Measurements from ENCODE around the gene FKBP15. TPM values are rescaled to one million over a fixed set of nuclear protein-coding genes. Genes with fewer than 3 reads are reported as not detected.

FKBP15 gene
- total and polyA plus RNA-seq, 2 of the 13 experiments (the other 11 are each of a cell fraction or from before 2014, with no cell fraction given): 12.3 to 18.6 TPM

GRCh38 chr9:113245894-113246293 lies 24.8 kb upstream of the FKBP15 start (continued):
- TF ChIP-seq SNAI1 (CRISPR knock-in tag; IDR thresholded peaks at IDR 0.05; ENCODE audit: borderline replicate concordance): no peak
- TF ChIP-seq TEAD3 (CRISPR knock-in tag; optimal IDR thresholded peaks at IDR 0.05; ENCODE audit: borderline replicate concordance): no peak
- TF ChIP-seq ZNF333 (CRISPR knock-in tag; IDR thresholded peaks at IDR 0.05; ENCODE audit: borderline replicate concordance): no peak
- no peak for TF ChIP-seq NCOR1 (IDR thresholded peaks at IDR 0.05; ENCODE audit: borderline replicate concordance, low read length)
- TF ChIP-seq, protein P1, sequence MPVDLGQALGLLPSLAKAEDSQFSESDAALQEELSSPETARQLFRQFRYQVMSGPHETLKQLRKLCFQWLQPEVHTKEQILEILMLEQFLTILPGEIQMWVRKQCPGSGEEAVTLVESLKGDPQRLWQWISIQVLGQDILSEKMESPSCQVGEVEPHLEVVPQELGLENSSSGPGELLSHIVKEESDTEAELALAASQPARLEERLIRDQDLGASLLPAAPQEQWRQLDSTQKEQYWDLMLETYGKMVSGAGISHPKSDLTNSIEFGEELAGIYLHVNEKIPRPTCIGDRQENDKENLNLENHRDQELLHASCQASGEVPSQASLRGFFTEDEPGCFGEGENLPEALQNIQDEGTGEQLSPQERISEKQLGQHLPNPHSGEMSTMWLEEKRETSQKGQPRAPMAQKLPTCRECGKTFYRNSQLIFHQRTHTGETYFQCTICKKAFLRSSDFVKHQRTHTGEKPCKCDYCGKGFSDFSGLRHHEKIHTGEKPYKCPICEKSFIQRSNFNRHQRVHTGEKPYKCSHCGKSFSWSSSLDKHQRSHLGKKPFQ (CRISPR knock-in tag; IDR thresholded peaks at IDR 0.05; ENCODE audit: insufficient replicate concordance): no peak
- TF ChIP-seq GTF2F1 (IDR thresholded peaks at IDR 0.05; ENCODE audit: low read length): no peak
- TF ChIP-seq ZNF776 (CRISPR knock-in tag; IDR thresholded peaks at IDR 0.05): no peak

DNA sequence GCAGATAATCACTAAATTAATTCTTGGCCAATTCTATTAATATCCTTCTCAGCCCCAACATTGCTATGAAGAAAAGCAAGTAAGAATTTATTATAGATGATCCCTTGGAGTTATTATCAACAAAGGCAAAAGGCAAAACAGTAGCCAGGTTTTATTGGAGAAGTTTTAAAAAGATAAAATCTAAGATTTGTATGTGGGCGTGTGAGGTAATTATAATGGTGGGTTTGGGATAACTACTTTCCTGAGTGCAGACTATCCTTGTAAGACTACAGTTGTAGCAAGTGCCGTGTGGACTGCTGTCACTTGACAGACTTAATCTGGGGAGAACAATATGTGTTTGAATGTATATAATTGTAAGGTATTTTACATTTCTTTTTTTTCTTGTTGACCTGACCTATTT lies 23.5 kb upstream of the FKBP15 start:
- no peak for FAIRE-seq
- Histone ChIP-seq H3K4me2 (ENCODE audit: low read depth, low read length) (no peak overlapping the region), H2AFZ (ENCODE audit: low read length) (no peak overlapping the region), H3K36me3 (replicated peaks in 1 of 2; ENCODE audit: control insufficient read depth in 1 of 2, insufficient read depth in 2 of 2, low read length in 2 of 2) (peaks cover 0 to 1% of the 10 kb centered on the region in 2 experiments; a peak in 1 of 5 replicates), H3K27ac (ENCODE audit: extremely low read length, insufficient read depth, low read length) (no peak overlapping the region), H3K9ac (ENCODE audit: insufficient read depth, low read depth, low read length) (no peak overlapping the region), H3K4me3 (replicated peaks in 1 of 3; ENCODE audit: insufficient read depth in 1 of 3, low read depth in 2 of 3, low read length in 3 of 3) (no peak overlapping the region), H3K9me3 (ENCODE audit: low read length) (no peaks in the 10 kb centered on the region), H3K4me1 (ENCODE audit: insufficient read depth, low read length) (no peaks in the 10 kb centered on the region), H3K27me3 (ENCODE audit: control insufficient read depth in 1 of 2, insufficient read depth in 2 of 2, low read length in 2 of 2) (no peaks in the 10 kb centered on the region), H3K79me2 (ENCODE audit: insufficient read depth, low read length) (peaks cover 46% of the 10 kb centered on the region), H4K20me1 (ENCODE audit: insufficient read depth, low read length) (peaks cover 20% of the 10 kb centered on the region)
- CTCF ChIA-PET (ENCODE audit: low intra/inter-chr PET ratio, low total read pairs): no interaction called here
- no peak for ATAC-seq
- POLR2A ChIA-PET: no interaction called here
- intact Hi-C loops (cut with micrococcal nuclease; ENCODE audit: unreplicated experiment): no loop called here
- in situ Hi-C loops (cut with HindIII; ENCODE audit: extremely low pct_ligation_motif_present, low pct_unique_long_range_greater_than_20kb): no loop called here
- BruUV-seq (replicated peaks): no TSS peak
- WGBS (ENCODE audit: low lambda C conversion rate): 92% methylated on average over 2 of the region's 2 CpGs
- DNase-seq (ENCODE audit: low spot score): no peak
- TF ChIP-seq ZNF331 (CRISPR knock-in tag; IDR thresholded peaks at IDR 0.05) (no peak), ERF (CRISPR knock-in tag; IDR thresholded peaks at IDR 0.05) (no peak), AKAP8 (CRISPR knock-in tag; IDR thresholded peaks at IDR 0.05) (no peak), MXI1 (IDR thresholded peaks at IDR 0.05; ENCODE audit: borderline replicate concordance, low read depth, low read length) (no peak), SMYD3 (CRISPR knock-in tag; IDR thresholded peaks at IDR 0.05) (no peak), HOXA3 (CRISPR knock-in tag; IDR thresholded peaks at IDR 0.05) (no peak), ZNF674 (CRISPR knock-in tag; IDR thresholded peaks at IDR 0.05; ENCODE audit: low read depth) (no peak), ZNF264 (CRISPR knock-in tag; IDR thresholded peaks at IDR 0.05) (no peak), FOXM1 (CRISPR knock-in tag; IDR thresholded peaks at IDR 0.05) (no peak), TOPORS (CRISPR knock-in tag; IDR thresholded peaks at IDR 0.05) (no peak), GTF3A (CRISPR knock-in tag; conservative IDR thresholded peaks at IDR 0.05) (no peak), MXD4 (CRISPR knock-in tag; IDR thresholded peaks at IDR 0.05) (no peak)
- TF ChIP-seq, protein P2, sequence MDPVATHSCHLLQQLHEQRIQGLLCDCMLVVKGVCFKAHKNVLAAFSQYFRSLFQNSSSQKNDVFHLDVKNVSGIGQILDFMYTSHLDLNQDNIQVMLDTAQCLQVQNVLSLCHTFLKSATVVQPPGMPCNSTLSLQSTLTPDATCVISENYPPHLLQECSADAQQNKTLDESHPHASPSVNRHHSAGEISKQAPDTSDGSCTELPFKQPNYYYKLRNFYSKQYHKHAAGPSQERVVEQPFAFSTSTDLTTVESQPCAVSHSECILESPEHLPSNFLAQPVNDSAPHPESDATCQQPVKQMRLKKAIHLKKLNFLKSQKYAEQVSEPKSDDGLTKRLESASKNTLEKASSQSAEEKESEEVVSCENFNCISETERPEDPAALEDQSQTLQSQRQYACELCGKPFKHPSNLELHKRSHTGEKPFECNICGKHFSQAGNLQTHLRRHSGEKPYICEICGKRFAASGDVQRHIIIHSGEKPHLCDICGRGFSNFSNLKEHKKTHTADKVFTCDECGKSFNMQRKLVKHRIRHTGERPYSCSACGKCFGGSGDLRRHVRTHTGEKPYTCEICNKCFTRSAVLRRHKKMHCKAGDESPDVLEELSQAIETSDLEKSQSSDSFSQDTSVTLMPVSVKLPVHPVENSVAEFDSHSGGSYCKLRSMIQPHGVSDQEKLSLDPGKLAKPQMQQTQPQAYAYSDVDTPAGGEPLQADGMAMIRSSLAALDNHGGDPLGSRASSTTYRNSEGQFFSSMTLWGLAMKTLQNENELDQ (CRISPR knock-in tag; IDR thresholded peaks at IDR 0.05; ENCODE audit: borderline replicate concordance): no peak
- TF ChIP-seq, protein P1 (CRISPR knock-in tag; IDR thresholded peaks at IDR 0.05; ENCODE audit: insufficient replicate concordance): no peak

Data from HepG2 (cell line).